ENCODE data around the gene KCNC4.

Gene KCNC4

GRCh38 chr1:110187139-110187890 lies 22.8 kb upstream of the KCNC4 start:
- in situ Hi-C loops (cut with HindIII; ENCODE audit: low sequenced_read_pairs): no loop called here

- in situ Hi-C loops (cut with HindIII; ENCODE audit: low sequenced_read_pairs): no loop called here
Measured at GRCh38 chr1:110188035-110188618, 22.0 kb upstream of the KCNC4 start.

GRCh38 chr1:110189181-110189580 lies 20.9 kb upstream of the KCNC4 start:
- in situ Hi-C loops (cut with HindIII; ENCODE audit: low sequenced_read_pairs): no loop called here

GRCh38 chr1:110190282-110190929 lies 19.7 kb upstream of the KCNC4 start:
- in situ Hi-C loops (cut with HindIII; ENCODE audit: low sequenced_read_pairs): loop anchor here (5.0 kb wide), 1 partner anchor 48 kb away; no protein-coding TSS in a partner anchor

GRCh38 chr1:110192541-110192940 lies 17.6 kb upstream of the KCNC4 start:
- in situ Hi-C loops (cut with HindIII; ENCODE audit: low sequenced_read_pairs): loop anchor here (5.0 kb wide), 1 partner anchor 50 kb away; no protein-coding TSS in a partner anchor

GRCh38 chr1:110195196-110195595 lies 14.9 kb upstream of the KCNC4 start:
- in situ Hi-C loops (cut with HindIII; ENCODE audit: low sequenced_read_pairs): no loop called here

- in situ Hi-C loops (cut with HindIII; ENCODE audit: low sequenced_read_pairs): no loop called here
Measured at GRCh38 chr1:110196917-110197765, 13.0 kb upstream of the KCNC4 start.

- in situ Hi-C loops (cut with HindIII; ENCODE audit: low sequenced_read_pairs): no loop called here
Measured at GRCh38 chr1:110197905-110198629, 12.0 kb upstream of the KCNC4 start.

GRCh38 chr1:110198746-110199145 lies 11.4 kb upstream of the KCNC4 start:
- in situ Hi-C loops (cut with HindIII; ENCODE audit: low sequenced_read_pairs): no loop called here

- in situ Hi-C loops (cut with HindIII; ENCODE audit: low sequenced_read_pairs): loop anchor here (10.0 kb wide), 1 partner anchor 105 kb away; no protein-coding TSS in a partner anchor
Measured at GRCh38 chr1:110200190-110200589, 9.9 kb upstream of the KCNC4 start.

- in situ Hi-C loops (cut with HindIII; ENCODE audit: low sequenced_read_pairs): loop anchor here (10.0 kb wide), 1 partner anchor 104 kb away; no protein-coding TSS in a partner anchor
Measured at GRCh38 chr1:110200666-110201065, 9.4 kb upstream of the KCNC4 start.

GRCh38 chr1:110201157-110201825 lies 8.8 kb upstream of the KCNC4 start:
- in situ Hi-C loops (cut with HindIII; ENCODE audit: low sequenced_read_pairs): loop anchor here (10.0 kb wide), 1 partner anchor 104 kb away; no protein-coding TSS in a partner anchor

GRCh38 chr1:110203021-110203661 lies 7.0 kb upstream of the KCNC4 start:
- in situ Hi-C loops (cut with HindIII; ENCODE audit: low sequenced_read_pairs): loop anchor here (10.0 kb wide), 1 partner anchor 102 kb away; no protein-coding TSS in a partner anchor

- in situ Hi-C loops (cut with HindIII; ENCODE audit: low sequenced_read_pairs): loop anchor here (10.0 kb wide), 1 partner anchor 100 kb away; no protein-coding TSS in a partner anchor
Measured at GRCh38 chr1:110205156-110205555, 5.0 kb upstream of the KCNC4 start.

GRCh38 chr1:110205591-110206155 lies 4.4 kb upstream of the KCNC4 start:
- in situ Hi-C loops (cut with HindIII; ENCODE audit: low sequenced_read_pairs): loop anchor here (10.0 kb wide), 1 partner anchor 99 kb away; no protein-coding TSS in a partner anchor

- in situ Hi-C loops (cut with HindIII; ENCODE audit: low sequenced_read_pairs): loop anchor here (10.0 kb wide), 1 partner anchor 98 kb away; no protein-coding TSS in a partner anchor
Measured at GRCh38 chr1:110206261-110206920, 3.7 kb upstream of the KCNC4 start.

- in situ Hi-C loops (cut with HindIII; ENCODE audit: low sequenced_read_pairs): loop anchor here (10.0 kb wide), 1 partner anchor 97 kb away; no protein-coding TSS in a partner anchor
Measured at GRCh38 chr1:110207831-110208230, 2.3 kb upstream of the KCNC4 start.

All from endothelial cell of hepatic sinusoid (primary cell).